HepG2 (cell line): ENCODE measurements around the gene LENEP. TPM values are rescaled to one million over a fixed set of nuclear protein-coding genes. Genes with fewer than 3 reads are reported as not detected.

Source experiments
- HOXD1 ChIP-seq: sonication (generic); formaldehyde crosslinking; IDR thresholded peaks from 2 replicates; pipeline ENCODE4 v1.5.0; 2020; ENCODE audit warnings: missing genetic modification reagents
- RFXANK ChIP-seq: IDR thresholded peaks from 2 replicates; pipeline ENCODE4 v1.6.1; 2016
- SAP130 ChIP-seq: IDR thresholded peaks from 2 replicates; pipeline ENCODE4 v1.6.1; 2016; ENCODE audit warnings: low read depth
- SP1 ChIP-seq, 2 experiments: fragments of 450-650 bp in 1 of 2; sonication (generic) in 1 of 2; formaldehyde crosslinking in 1 of 2; IDR thresholded peaks; 2 replicates each; pipeline versions ENCODE4 v1.4.0 to v1.6.1; 2016 to 2020; ENCODE audit warnings: missing genetic modification reagents in 1 of 2
- ZMYM2 ChIP-seq: sonication (generic); formaldehyde crosslinking; IDR thresholded peaks from 2 replicates; pipeline ENCODE4 v1.8.0; 2022; ENCODE audit warnings: mild to moderate bottlenecking, missing genetic modification reagents
- ZNF260 ChIP-seq: sonication (generic); formaldehyde crosslinking; IDR thresholded peaks from 2 replicates; pipeline ENCODE4 v1.4.0; 2020; ENCODE audit warnings: missing genetic modification reagents, low read depth, mild to moderate bottlenecking, borderline replicate concordance
- ZNF329 ChIP-seq: sonication (generic); formaldehyde crosslinking; IDR thresholded peaks from 2 replicates; pipeline ENCODE4 v1.9.0; 2021; ENCODE audit warnings: low read depth, mild to moderate bottlenecking, missing genetic modification reagents
- ZNF557 ChIP-seq: sonication (generic); formaldehyde crosslinking; IDR thresholded peaks from 2 replicates; pipeline ENCODE4 v1.4.0; 2020; ENCODE audit warnings: missing genetic modification reagents
- ZNF564 ChIP-seq: sonication (generic); formaldehyde crosslinking; IDR thresholded peaks from 2 replicates; pipeline ENCODE4 v1.8.1; 2023; ENCODE audit warnings: mild to moderate bottlenecking, missing genetic modification reagents
- ZNF7 ChIP-seq: IDR thresholded peaks from 2 replicates; pipeline ENCODE4 v1.6.1; 2016; ENCODE audit warnings: missing biosample characterization, missing genetic modification reagents
- ZNF776 ChIP-seq: sonication (generic); formaldehyde crosslinking; IDR thresholded peaks from 2 replicates; pipeline ENCODE4 v1.4.0; 2020; ENCODE audit warnings: mild to moderate bottlenecking, missing genetic modification reagents
- ZNF782 ChIP-seq: sonication (generic); formaldehyde crosslinking; IDR thresholded peaks from 2 replicates; pipeline ENCODE4 v1.4.0; 2020; ENCODE audit warnings: missing genetic modification reagents, mild to moderate bottlenecking, borderline replicate concordance
- ZNF816 ChIP-seq: sonication (generic); formaldehyde crosslinking; IDR thresholded peaks from 2 replicates; pipeline ENCODE4 v1.8.0; 2022; ENCODE audit warnings: missing genetic modification reagents, mild to moderate bottlenecking, borderline replicate concordance
- polyA plus RNA-seq, 8 experiments: library from polyadenylated mRNA; depleted of rRNA in 3 of 8; stranded (reverse) in 7 of 8; unstranded in 1 of 8; fragments of >200 nt; fragmentation: Illumina TruSeq in 4 of 8; extraction: Trizol in 4 of 8; gene quantifications; 2 replicates each; pipeline versions ENCODE4 v1.2.1 to v1.2.3, GENCODE V29; 2011 to 2016; ENCODE audit warnings: low read depth in 4 of 8, missing spikeins in 1 of 8, mixed read lengths in 1 of 8; ENCODE audit not compliant: insufficient read depth in 1 of 8
- total RNA-seq, 5 experiments: library from RNA; depleted of rRNA; stranded (reverse); fragments of >200 nt; fragmentation: Illumina TruSeq; extraction: Trizol; gene quantifications; 2 replicates each; pipeline ENCODE4 v1.2.3, GENCODE V29; 2016; ENCODE audit warnings: low read depth in 1 of 5
- TF ChIP-seq, protein P1 (sequence below): IDR thresholded peaks from 2 replicates; pipeline ENCODE4 v1.6.1; 2012; ENCODE audit warnings: low read length, improper control_type of control experiment
- TF ChIP-seq, protein P2 (sequence below): sonication (generic); formaldehyde crosslinking; IDR thresholded peaks from 2 replicates; pipeline ENCODE4 v1.5.1; 2020; ENCODE audit warnings: mild to moderate bottlenecking, missing genetic modification reagents, borderline replicate concordance
- TF ChIP-seq, protein P3 (sequence below): sonication (generic); formaldehyde crosslinking; IDR thresholded peaks from 2 replicates; pipeline ENCODE4 v1.4.0; 2020; ENCODE audit warnings: missing genetic modification reagents
- TF ChIP-seq, protein P4 (sequence below): sonication (generic); formaldehyde crosslinking; conservative IDR thresholded peaks from 2 replicates; pipeline ENCODE4 v1.8.1; 2023; ENCODE audit warnings: missing genetic modification reagents

Gene LENEP
- total and polyA plus RNA-seq, 2 of the 13 experiments (the other 11 are each of a cell fraction or from before 2014, with no cell fraction given) = 0.29 TPM; not detected in 1

DNA sequence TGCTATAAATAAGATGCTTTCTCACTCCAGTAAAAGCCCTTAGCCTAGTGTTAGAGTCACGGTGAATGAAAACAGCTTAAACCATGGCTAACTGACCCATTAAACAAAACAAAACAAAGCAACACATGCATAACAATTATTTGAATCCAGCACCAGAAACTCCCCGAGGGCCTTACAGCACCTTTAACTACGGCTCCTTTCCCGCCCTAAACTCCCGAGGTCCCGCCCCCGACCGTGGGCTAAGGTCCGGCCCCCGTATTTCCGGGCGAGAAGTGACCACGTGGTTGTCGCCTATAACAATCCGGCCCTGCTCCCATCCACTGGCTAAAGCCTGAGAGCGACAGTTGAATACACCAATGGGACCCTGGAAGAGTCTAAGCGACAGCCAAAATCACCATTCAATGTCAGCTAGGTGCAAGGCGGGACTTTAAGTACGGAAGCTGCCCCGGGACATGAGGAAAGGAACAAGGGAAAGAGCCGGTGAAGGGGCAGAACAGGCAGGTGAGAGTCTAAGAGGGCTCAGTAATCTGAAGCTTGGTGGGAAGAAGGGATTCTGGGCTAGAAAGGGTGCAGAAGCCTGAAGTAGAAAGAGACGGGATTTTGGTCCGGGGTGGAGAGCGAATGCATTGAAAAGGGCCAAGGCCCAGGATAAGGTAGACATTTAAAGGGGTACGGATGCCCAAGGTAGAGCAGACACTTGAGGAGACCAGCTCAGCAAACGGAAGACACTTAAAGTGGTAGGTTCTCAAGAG, 10.3 kb upstream of the LENEP start, which contains the start of gene FLAD1 (continued):
- TF ChIP-seq ZNF782 (CRISPR knock-in tag) (no peak), ZNF564 (no peak), SP1 (IDR thresholded peaks at IDR 0.05) (no peak), SP1 (CRISPR knock-in tag; IDR thresholded peaks at IDR 0.05) (peak; percentile 66), HOXD1 (CRISPR knock-in tag) (no peak), ZNF7 (CRISPR knock-in tag) (no peak), ZMYM2 (CRISPR knock-in tag) (no peak), ZNF557 (no peak), ZNF776 (no peak), ZNF816 (CRISPR knock-in tag) (0 out of 2 replicates have a peak, but pooled peaks have one; percentile 29), SAP130 (peak; percentile 99), ZNF329 (no peak), ZNF260 (CRISPR knock-in tag) (no peak), RFXANK (0 out of 2 replicates have a peak, but pooled peaks have one; percentile 61)
- TF ChIP-seq, protein P1, sequence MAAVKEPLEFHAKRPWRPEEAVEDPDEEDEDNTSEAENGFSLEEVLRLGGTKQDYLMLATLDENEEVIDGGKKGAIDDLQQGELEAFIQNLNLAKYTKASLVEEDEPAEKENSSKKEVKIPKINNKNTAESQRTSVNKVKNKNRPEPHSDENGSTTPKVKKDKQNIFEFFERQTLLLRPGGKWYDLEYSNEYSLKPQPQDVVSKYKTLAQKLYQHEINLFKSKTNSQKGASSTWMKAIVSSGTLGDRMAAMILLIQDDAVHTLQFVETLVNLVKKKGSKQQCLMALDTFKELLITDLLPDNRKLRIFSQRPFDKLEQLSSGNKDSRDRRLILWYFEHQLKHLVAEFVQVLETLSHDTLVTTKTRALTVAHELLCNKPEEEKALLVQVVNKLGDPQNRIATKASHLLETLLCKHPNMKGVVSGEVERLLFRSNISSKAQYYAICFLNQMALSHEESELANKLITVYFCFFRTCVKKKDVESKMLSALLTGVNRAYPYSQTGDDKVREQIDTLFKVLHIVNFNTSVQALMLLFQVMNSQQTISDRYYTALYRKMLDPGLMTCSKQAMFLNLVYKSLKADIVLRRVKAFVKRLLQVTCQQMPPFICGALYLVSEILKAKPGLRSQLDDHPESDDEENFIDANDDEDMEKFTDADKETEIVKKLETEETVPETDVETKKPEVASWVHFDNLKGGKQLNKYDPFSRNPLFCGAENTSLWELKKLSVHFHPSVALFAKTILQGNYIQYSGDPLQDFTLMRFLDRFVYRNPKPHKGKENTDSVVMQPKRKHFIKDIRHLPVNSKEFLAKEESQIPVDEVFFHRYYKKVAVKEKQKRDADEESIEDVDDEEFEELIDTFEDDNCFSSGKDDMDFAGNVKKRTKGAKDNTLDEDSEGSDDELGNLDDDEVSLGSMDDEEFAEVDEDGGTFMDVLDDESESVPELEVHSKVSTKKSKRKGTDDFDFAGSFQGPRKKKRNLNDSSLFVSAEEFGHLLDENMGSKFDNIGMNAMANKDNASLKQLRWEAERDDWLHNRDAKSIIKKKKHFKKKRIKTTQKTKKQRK = peak; percentile 96
- TF ChIP-seq, protein P2, sequence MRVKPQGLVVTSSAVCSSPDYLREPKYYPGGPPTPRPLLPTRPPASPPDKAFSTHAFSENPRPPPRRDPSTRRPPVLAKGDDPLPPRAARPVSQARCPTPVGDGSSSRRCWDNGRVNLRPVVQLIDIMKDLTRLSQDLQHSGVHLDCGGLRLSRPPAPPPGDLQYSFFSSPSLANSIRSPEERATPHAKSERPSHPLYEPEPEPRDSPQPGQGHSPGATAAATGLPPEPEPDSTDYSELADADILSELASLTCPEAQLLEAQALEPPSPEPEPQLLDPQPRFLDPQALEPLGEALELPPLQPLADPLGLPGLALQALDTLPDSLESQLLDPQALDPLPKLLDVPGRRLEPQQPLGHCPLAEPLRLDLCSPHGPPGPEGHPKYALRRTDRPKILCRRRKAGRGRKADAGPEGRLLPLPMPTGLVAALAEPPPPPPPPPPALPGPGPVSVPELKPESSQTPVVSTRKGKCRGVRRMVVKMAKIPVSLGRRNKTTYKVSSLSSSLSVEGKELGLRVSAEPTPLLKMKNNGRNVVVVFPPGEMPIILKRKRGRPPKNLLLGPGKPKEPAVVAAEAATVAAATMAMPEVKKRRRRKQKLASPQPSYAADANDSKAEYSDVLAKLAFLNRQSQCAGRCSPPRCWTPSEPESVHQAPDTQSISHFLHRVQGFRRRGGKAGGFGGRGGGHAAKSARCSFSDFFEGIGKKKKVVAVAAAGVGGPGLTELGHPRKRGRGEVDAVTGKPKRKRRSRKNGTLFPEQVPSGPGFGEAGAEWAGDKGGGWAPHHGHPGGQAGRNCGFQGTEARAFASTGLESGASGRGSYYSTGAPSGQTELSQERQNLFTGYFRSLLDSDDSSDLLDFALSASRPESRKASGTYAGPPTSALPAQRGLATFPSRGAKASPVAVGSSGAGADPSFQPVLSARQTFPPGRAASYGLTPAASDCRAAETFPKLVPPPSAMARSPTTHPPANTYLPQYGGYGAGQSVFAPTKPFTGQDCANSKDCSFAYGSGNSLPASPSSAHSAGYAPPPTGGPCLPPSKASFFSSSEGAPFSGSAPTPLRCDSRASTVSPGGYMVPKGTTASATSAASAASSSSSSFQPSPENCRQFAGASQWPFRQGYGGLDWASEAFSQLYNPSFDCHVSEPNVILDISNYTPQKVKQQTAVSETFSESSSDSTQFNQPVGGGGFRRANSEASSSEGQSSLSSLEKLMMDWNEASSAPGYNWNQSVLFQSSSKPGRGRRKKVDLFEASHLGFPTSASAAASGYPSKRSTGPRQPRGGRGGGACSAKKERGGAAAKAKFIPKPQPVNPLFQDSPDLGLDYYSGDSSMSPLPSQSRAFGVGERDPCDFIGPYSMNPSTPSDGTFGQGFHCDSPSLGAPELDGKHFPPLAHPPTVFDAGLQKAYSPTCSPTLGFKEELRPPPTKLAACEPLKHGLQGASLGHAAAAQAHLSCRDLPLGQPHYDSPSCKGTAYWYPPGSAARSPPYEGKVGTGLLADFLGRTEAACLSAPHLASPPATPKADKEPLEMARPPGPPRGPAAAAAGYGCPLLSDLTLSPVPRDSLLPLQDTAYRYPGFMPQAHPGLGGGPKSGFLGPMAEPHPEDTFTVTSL (CRISPR knock-in tag) = no peak
- TF ChIP-seq, protein P3, sequence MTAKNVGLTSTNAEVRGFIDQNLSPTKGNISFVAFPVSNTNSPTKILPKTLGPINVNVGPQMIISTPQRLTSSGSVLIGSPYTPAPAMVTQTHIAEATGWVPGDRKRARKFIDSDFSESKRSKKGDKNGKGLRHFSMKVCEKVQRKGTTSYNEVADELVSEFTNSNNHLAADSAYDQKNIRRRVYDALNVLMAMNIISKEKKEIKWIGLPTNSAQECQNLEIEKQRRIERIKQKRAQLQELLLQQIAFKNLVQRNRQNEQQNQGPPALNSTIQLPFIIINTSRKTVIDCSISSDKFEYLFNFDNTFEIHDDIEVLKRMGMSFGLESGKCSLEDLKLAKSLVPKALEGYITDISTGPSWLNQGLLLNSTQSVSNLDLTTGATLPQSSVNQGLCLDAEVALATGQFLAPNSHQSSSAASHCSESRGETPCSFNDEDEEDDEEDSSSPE (CRISPR knock-in tag) = peak; percentile 98
- TF ChIP-seq, protein P4, sequence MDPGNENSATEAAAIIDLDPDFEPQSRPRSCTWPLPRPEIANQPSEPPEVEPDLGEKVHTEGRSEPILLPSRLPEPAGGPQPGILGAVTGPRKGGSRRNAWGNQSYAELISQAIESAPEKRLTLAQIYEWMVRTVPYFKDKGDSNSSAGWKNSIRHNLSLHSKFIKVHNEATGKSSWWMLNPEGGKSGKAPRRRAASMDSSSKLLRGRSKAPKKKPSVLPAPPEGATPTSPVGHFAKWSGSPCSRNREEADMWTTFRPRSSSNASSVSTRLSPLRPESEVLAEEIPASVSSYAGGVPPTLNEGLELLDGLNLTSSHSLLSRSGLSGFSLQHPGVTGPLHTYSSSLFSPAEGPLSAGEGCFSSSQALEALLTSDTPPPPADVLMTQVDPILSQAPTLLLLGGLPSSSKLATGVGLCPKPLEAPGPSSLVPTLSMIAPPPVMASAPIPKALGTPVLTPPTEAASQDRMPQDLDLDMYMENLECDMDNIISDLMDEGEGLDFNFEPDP (CRISPR knock-in tag) = no peak
